HEK293 (cell line): ENCODE results near the gene FAM124B.
"Not testable (repeated sequence)": the region's sequence is repeated elsewhere in the genome, so short reads cannot be mapped to it uniquely, and the experiment has no call there.

Experiments used
- CTCF ChIA-PET: fragments of 350-600 bp; formaldehyde crosslinking; extraction: SDS; loops from one replicate; lab custom pipeline; 2021; ENCODE audit warnings: antibody characterized with exemption; lab: Yijun Ruan, JAX
- POLR2A ChIA-PET: fragments of 300-600 bp; formaldehyde crosslinking; extraction: SDS; loops from one replicate; lab custom pipeline; 2020; ENCODE audit warnings: antibody characterized with exemption, inconsistent platforms; lab: Yijun Ruan, JAX
- H3K27ac ChIP-seq: fragments of 200-500 bp; sonication (Bioruptor generic); 2 replicates; pipeline ENCODE4 v1.5.1; 2014; ENCODE audit warnings: low read depth, low read length, control low read depth, inconsistent platforms; ENCODE audit errors: extremely low read depth
- H3K36me3 ChIP-seq, 2 experiments: fragments of 200-500 bp in 1 of 2; sonication (Bioruptor generic) in 1 of 2; 1 replicate in 1 of 2; 2 replicates in 1 of 2; pipeline ENCODE4 v1.5.1; 2014 to 2017; ENCODE audit warnings: inconsistent platforms in 2 of 2, low read length in 2 of 2; ENCODE audit not compliant: control insufficient read depth in 2 of 2, insufficient read depth in 1 of 2
- H3K4me1 ChIP-seq: fragments of 200-500 bp; sonication (Bioruptor generic); 2 replicates; pipeline ENCODE4 v1.5.1; 2014; ENCODE audit warnings: mild to moderate bottlenecking, low read length, inconsistent platforms; ENCODE audit not compliant: control insufficient read depth, insufficient read depth
- H3K4me3 ChIP-seq: 2 replicates; pipeline ENCODE4 v1.5.1; 2011; ENCODE audit warnings: low read depth, mild to moderate bottlenecking, control low read depth, low read length, moderate library complexity
- H3K9me3 ChIP-seq: fragments of 200-500 bp; sonication (Bioruptor generic); 2 replicates; pipeline ENCODE4 v1.5.1; 2014; ENCODE audit warnings: low read depth, low read length, inconsistent platforms; ENCODE audit not compliant: control insufficient read depth, insufficient read depth
- GLIS1 ChIP-seq: fragments of 450-650 bp; formaldehyde crosslinking; IDR thresholded peaks from 2 replicates; pipeline ENCODE4 v1.5.1; 2016; ENCODE audit warnings: missing biosample characterization, missing genetic modification characterization
- GLIS2 ChIP-seq: fragments of 450-650 bp; formaldehyde crosslinking; IDR thresholded peaks from 2 replicates; pipeline ENCODE4 v1.5.1; 2016; ENCODE audit warnings: missing biosample characterization, missing genetic modification characterization
- KLF1 ChIP-seq: fragments of 450-650 bp; formaldehyde crosslinking; IDR thresholded peaks from 2 replicates; pipeline ENCODE4 v1.5.1; 2016; ENCODE audit warnings: missing biosample characterization, missing genetic modification characterization
- KLF17 ChIP-seq: fragments of 450-650 bp; formaldehyde crosslinking; IDR thresholded peaks from 2 replicates; pipeline ENCODE4 v1.5.1; 2016; ENCODE audit warnings: missing biosample characterization, missing genetic modification characterization
- KLF9 ChIP-seq: fragments of 450-650 bp; formaldehyde crosslinking; IDR thresholded peaks from 2 replicates; pipeline ENCODE4 v1.5.1; 2016; ENCODE audit warnings: missing biosample characterization, missing genetic modification characterization, low read depth
- MZF1 ChIP-seq: fragments of 450-650 bp; formaldehyde crosslinking; IDR thresholded peaks from 2 replicates; pipeline ENCODE4 v1.5.1; 2017; ENCODE audit warnings: missing biosample characterization, missing genetic modification characterization, borderline replicate concordance
- ZBTB20 ChIP-seq: fragments of 450-650 bp; formaldehyde crosslinking; IDR thresholded peaks from 2 replicates; pipeline ENCODE4 v1.5.1; 2016; ENCODE audit warnings: missing biosample characterization, missing genetic modification characterization
- ZBTB49 ChIP-seq: fragments of 450-650 bp; formaldehyde crosslinking; IDR thresholded peaks from 2 replicates; pipeline ENCODE4 v1.5.1; 2016; ENCODE audit warnings: missing biosample characterization, missing genetic modification characterization, low read depth
- ZFP41 ChIP-seq: fragments of 450-650 bp; formaldehyde crosslinking; IDR thresholded peaks from 2 replicates; pipeline ENCODE4 v1.5.1; 2016; ENCODE audit warnings: missing biosample characterization, missing genetic modification characterization, borderline replicate concordance
- ZFP69B ChIP-seq: fragments of 450-650 bp; formaldehyde crosslinking; IDR thresholded peaks from 2 replicates; pipeline ENCODE4 v1.5.1; 2016; ENCODE audit warnings: missing biosample characterization, missing genetic modification characterization
- ZNF121 ChIP-seq: fragments of 450-650 bp; formaldehyde crosslinking; IDR thresholded peaks from 2 replicates; pipeline ENCODE4 v1.5.1; 2016; ENCODE audit warnings: missing biosample characterization, missing genetic modification characterization
- ZNF133 ChIP-seq: fragments of 450-650 bp; formaldehyde crosslinking; IDR thresholded peaks from 2 replicates; pipeline ENCODE4 v1.5.1; 2016; ENCODE audit warnings: missing biosample characterization, missing genetic modification characterization
- ZNF174 ChIP-seq: fragments of 450-650 bp; formaldehyde crosslinking; IDR thresholded peaks from 2 replicates; pipeline ENCODE4 v1.5.0; 2017; ENCODE audit warnings: missing biosample characterization, mild to moderate bottlenecking, missing genetic modification characterization
- ZNF239 ChIP-seq: fragments of 450-650 bp; formaldehyde crosslinking; IDR thresholded peaks from 2 replicates; pipeline ENCODE4 v1.5.1; 2016; ENCODE audit warnings: missing biosample characterization, missing genetic modification characterization
- ZNF26 ChIP-seq: fragments of 450-650 bp; formaldehyde crosslinking; IDR thresholded peaks from 2 replicates; pipeline ENCODE4 v1.5.1; 2016; ENCODE audit warnings: missing biosample characterization, missing genetic modification characterization
- ZNF37A ChIP-seq: fragments of 450-650 bp; IDR thresholded peaks from 2 replicates; pipeline ENCODE4 v1.5.1; 2018; ENCODE audit warnings: missing biosample characterization, missing genetic modification characterization
- ZNF600 ChIP-seq: fragments of 450-650 bp; formaldehyde crosslinking; IDR thresholded peaks from 2 replicates; pipeline ENCODE4 v1.5.1; 2016; ENCODE audit warnings: missing biosample characterization, missing genetic modification characterization
- ZNF701 ChIP-seq: fragments of 450-650 bp; formaldehyde crosslinking; IDR thresholded peaks from 2 replicates; pipeline ENCODE4 v1.5.1; 2016; ENCODE audit warnings: missing biosample characterization, missing genetic modification characterization
- ZNF707 ChIP-seq: fragments of 450-650 bp; formaldehyde crosslinking; IDR thresholded peaks from 2 replicates; pipeline ENCODE4 v1.5.1; 2016; ENCODE audit warnings: missing biosample characterization, missing genetic modification characterization
- ZSCAN5A ChIP-seq: fragments of 450-650 bp; formaldehyde crosslinking; IDR thresholded peaks from 2 replicates; pipeline ENCODE4 v1.5.1; 2016; ENCODE audit warnings: missing biosample characterization, missing genetic modification characterization
- ZXDB ChIP-seq: fragments of 450-650 bp; formaldehyde crosslinking; IDR thresholded peaks from 2 replicates; pipeline ENCODE4 v1.5.1; 2016; ENCODE audit warnings: missing biosample characterization, missing genetic modification characterization
- TF ChIP-seq, protein P1 (sequence below): IDR thresholded peaks from 2 replicates; pipeline ENCODE4 v1.6.1; 2011; ENCODE audit warnings: mild to moderate bottlenecking, low read depth, low read length, borderline replicate concordance

Gene FAM124B

GRCh38 chr2:224389317-224389716 lies 12.6 kb downstream of the FAM124B start:
- ChIA-PET POLR2A (no interaction called here), CTCF (no interaction called here)
- Histone ChIP-seq H3K4me3 (no peak overlapping the region), H3K36me3 (no peaks in the 10 kb centered on the region), H3K9me3 (no peaks in the 10 kb centered on the region), H3K27ac (no peak overlapping the region), H3K4me1 (no peaks in the 10 kb centered on the region)
- TF ChIP-seq ZBTB49 (tag by site-specific recombination), result no peak
- TF ChIP-seq ZXDB (tag by site-specific recombination), result no peak
- TF ChIP-seq GLIS1, result no peak

- CTCF ChIA-PET, result interaction anchor here (0.9 kb wide), 1 partner anchor 393 kb away, joined by 4 read pairs; no protein-coding TSS in a partner anchor
- POLR2A ChIA-PET, result no interaction called here
- no peak for TF ChIP-seq ZSCAN5A (tag by site-specific recombination)
- no peak for TF ChIP-seq ZNF26
- TF ChIP-seq ZNF707, result no peak
- TF ChIP-seq ZNF133 (tag by site-specific recombination), result no peak
- TF ChIP-seq KLF1 (tag by site-specific recombination), result no peak
- no peak for TF ChIP-seq ZFP69B (tag by site-specific recombination)
- TF ChIP-seq ZNF174 (tag by site-specific recombination), result no peak
- no peak for TF ChIP-seq ZNF239
- TF ChIP-seq ZNF701, result no peak
- TF ChIP-seq, all 188 proteins: peak for 0
- Histone ChIP-seq H3K4me1 (no peaks in the 10 kb centered on the region), H3K4me3 (no peak overlapping the region), H3K27ac (no peak overlapping the region), H3K9me3 (no peaks in the 10 kb centered on the region), H3K36me3 (no peaks in the 10 kb centered on the region)
Measured at GRCh38 chr2:224386876-224387275, 15.0 kb downstream of the FAM124B start.

DNA sequence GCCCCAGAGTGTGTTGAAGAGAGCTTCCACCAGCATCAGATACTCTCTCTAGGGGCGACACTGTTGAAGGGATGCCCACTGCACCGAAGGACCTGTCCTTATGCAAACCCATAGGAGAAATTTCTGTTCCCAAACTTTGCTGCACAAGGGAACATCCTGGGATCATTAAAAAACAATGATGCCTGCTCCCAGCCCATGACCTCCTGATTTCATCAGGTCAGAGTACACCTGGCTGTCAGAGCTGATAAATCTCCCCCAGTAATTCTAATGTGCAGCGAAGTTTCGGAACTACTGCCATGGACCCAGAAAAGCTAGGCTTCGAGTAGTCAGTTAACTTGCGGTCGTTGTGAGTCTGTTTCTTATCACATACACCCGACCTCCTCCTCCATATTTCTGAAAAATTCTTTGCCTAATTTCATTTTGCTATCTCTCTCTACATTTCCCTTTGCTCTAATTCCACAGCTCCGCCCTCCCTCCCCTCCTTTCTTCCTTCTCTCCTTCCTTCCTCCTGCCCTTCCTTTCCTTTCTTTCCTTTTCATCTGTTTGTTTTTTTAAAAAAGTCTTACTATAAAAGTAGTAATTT lies 18.8 kb downstream of the FAM124B start:
- POLR2A ChIA-PET, result no interaction called here
- CTCF ChIA-PET, result interaction anchor here (2.5 kb wide), 1 partner anchor 14 kb away, joined by 14 read pairs; no protein-coding TSS in a partner anchor
- Histone ChIP-seq H3K36me3 (peaks cover 0 to 7% of the 10 kb centered on the region in 2 experiments; a peak in 1 of 3 replicates), H3K4me3 (no peak overlapping the region), H3K4me1 (no peaks in the 10 kb centered on the region), H3K9me3 (no peaks in the 10 kb centered on the region), H3K27ac (no peak overlapping the region)
- TF ChIP-seq ZNF121 (tag by site-specific recombination) (no peak), KLF17 (tag by site-specific recombination) (no peak), KLF9 (tag by site-specific recombination) (no peak), MZF1 (tag by site-specific recombination) (no peak), ZNF600 (tag by site-specific recombination) (no peak), GLIS2 (tag by site-specific recombination) (no peak), ZFP41 (tag by site-specific recombination) (no peak), ZNF37A (tag by site-specific recombination) (no peak), ZBTB20 (tag by site-specific recombination) (no peak)
- TF ChIP-seq, protein P1, sequence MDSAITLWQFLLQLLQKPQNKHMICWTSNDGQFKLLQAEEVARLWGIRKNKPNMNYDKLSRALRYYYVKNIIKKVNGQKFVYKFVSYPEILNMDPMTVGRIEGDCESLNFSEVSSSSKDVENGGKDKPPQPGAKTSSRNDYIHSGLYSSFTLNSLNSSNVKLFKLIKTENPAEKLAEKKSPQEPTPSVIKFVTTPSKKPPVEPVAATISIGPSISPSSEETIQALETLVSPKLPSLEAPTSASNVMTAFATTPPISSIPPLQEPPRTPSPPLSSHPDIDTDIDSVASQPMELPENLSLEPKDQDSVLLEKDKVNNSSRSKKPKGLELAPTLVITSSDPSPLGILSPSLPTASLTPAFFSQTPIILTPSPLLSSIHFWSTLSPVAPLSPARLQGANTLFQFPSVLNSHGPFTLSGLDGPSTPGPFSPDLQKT, result no peak

- H3K27ac ChIP-seq, H3K4me1 ChIP-seq, H3K4me3 ChIP-seq, POLR2A ChIA-PET, H3K36me3 ChIP-seq, H3K9me3 ChIP-seq: not testable (repeated sequence)
- CTCF ChIA-PET, result interaction anchor here (2.5 kb wide), 1 partner anchor 13 kb away, joined by 14 read pairs; no protein-coding TSS in a partner anchor
Measured at GRCh38 chr2:224382280-224382647, 19.6 kb downstream of the FAM124B start.
